ENCODE data around the gene STEAP3.

The STEAP3 gene

GRCh38 chr2:119227346-119227745 is 3.7 kb downstream of the STEAP3 start:
- no peak for DNase-seq (ENCODE audit: low read depth)

GRCh38 chr2:119228136-119228535 is 4.5 kb downstream of the STEAP3 start:
- DNase-seq (ENCODE audit: low read depth): no peak

- DNase-seq (ENCODE audit: low read depth): no peak
Measured at GRCh38 chr2:119228964-119229363, 5.3 kb downstream of the STEAP3 start.

- no peak for DNase-seq (ENCODE audit: low read depth)
Measured at GRCh38 chr2:119229716-119230115, 6.1 kb downstream of the STEAP3 start.

- no peak for DNase-seq (ENCODE audit: low read depth)
Measured at GRCh38 chr2:119230219-119231185, 6.9 kb downstream of the STEAP3 start.

GRCh38 chr2:119231975-119232665 is 8.5 kb downstream of the STEAP3 start:
- DNase-seq (ENCODE audit: low read depth): peak; percentile 62

- no peak for DNase-seq (ENCODE audit: low read depth)
Measured at GRCh38 chr2:119232666-119232993, 9.0 kb downstream of the STEAP3 start.

- peak; percentile 69 for DNase-seq (ENCODE audit: low read depth)
Measured at GRCh38 chr2:119233326-119234020, 9.8 kb downstream of the STEAP3 start.

GRCh38 chr2:119234021-119235019 is 10.7 kb downstream of the STEAP3 start:
- peak; percentile 54 for DNase-seq (ENCODE audit: low read depth)

- DNase-seq (ENCODE audit: low read depth): no peak
Measured at GRCh38 chr2:119236796-119237195, 13.2 kb downstream of the STEAP3 start.

GRCh38 chr2:119240311-119241204 is 16.9 kb downstream of the STEAP3 start:
- peak; percentile 89 for DNase-seq (ENCODE audit: low read depth)

GRCh38 chr2:119241205-119241532 is 17.5 kb downstream of the STEAP3 start:
- no peak for DNase-seq (ENCODE audit: low read depth)

GRCh38 chr2:119242276-119243119 is 18.9 kb downstream of the STEAP3 start:
- no peak for DNase-seq (ENCODE audit: low read depth)

GRCh38 chr2:119243621-119244020 is 20.0 kb downstream of the STEAP3 start:
- no peak for DNase-seq (ENCODE audit: low read depth)

- DNase-seq (ENCODE audit: low read depth): no peak
Measured at GRCh38 chr2:119245076-119245840, 21.6 kb downstream of the STEAP3 start.

GRCh38 chr2:119245841-119246230 is 22.2 kb downstream of the STEAP3 start:
- DNase-seq (ENCODE audit: low read depth): no peak

GRCh38 chr2:119246884-119247843 is 23.5 kb downstream of the STEAP3 start:
- DNase-seq (ENCODE audit: low read depth): no peak

- DNase-seq (ENCODE audit: low read depth): no peak
Measured at GRCh38 chr2:119247844-119248271, 24.2 kb downstream of the STEAP3 start.

Measured in EH (cell line).